AG09309 (cell line): ENCODE results near the gene MAPRE2.

Experiments
- DNase-seq: peaks from one replicate; pipeline ENCODE4 v3.0.0-alpha.2; 2010; ENCODE audit warnings: low read depth
- H3K4me3 ChIP-seq: 2 replicates; pipeline ENCODE4 v1.5.1; 2011; ENCODE audit warnings: mild to moderate bottlenecking, low read depth, low read length, moderate library complexity; ENCODE audit not compliant: control insufficient read depth
- TF ChIP-seq, protein P1 (sequence below): IDR thresholded peaks from 2 replicates; pipeline ENCODE4 v1.5.1; 2011; ENCODE audit warnings: mild to moderate bottlenecking, low read depth, low read length, inconsistent platforms; ENCODE audit not compliant: insufficient read depth, control insufficient read depth; ENCODE audit errors: missing control alignments

Gene MAPRE2

DNA sequence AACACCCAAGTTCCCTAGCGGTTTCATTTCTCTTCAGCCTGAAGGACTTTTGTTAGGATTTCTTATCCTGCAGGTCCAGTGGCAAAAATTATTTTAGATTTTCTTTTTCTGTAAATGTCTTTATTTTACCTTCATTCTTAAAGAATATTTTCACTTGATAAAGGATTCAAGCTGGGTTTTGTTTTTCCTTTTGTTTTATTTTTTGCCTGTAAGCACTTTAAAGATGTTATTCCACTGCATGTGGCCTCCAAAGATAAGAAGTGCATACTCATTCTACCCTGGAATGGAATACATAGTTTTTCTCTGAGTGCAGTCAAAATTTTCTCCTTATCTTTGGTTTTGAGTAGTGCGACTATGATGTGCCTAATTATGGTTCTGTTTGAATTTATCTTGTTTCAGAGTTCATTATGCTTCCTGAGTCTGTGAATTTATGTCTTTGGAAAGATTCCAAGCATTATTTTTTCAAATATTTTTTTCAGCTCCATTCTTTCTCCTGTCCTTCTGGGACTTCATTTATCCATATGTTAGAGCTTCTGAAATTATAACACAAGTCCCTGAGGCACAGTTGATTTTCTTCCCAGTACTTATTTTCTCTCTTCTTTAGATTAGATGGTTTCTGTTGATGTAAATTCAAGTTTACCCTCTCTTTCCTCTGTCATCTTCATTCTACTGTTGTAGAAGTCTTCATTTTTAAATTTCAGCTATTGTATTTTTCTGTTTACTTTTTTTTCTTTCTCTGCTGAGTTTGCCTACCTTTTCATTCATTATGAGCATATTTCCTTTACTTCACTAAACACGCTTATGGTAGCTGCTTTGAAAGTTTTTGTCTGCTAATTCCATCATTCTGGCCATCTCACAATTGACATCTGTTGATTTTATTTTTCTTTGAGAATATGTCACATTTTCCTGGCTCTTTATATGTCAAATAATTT lies 69.6 kb downstream of the MAPRE2 start:
- DNase-seq, result no peak
- TF ChIP-seq, protein P1, sequence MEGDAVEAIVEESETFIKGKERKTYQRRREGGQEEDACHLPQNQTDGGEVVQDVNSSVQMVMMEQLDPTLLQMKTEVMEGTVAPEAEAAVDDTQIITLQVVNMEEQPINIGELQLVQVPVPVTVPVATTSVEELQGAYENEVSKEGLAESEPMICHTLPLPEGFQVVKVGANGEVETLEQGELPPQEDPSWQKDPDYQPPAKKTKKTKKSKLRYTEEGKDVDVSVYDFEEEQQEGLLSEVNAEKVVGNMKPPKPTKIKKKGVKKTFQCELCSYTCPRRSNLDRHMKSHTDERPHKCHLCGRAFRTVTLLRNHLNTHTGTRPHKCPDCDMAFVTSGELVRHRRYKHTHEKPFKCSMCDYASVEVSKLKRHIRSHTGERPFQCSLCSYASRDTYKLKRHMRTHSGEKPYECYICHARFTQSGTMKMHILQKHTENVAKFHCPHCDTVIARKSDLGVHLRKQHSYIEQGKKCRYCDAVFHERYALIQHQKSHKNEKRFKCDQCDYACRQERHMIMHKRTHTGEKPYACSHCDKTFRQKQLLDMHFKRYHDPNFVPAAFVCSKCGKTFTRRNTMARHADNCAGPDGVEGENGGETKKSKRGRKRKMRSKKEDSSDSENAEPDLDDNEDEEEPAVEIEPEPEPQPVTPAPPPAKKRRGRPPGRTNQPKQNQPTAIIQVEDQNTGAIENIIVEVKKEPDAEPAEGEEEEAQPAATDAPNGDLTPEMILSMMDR, result no peak
- H3K4me3 ChIP-seq, result no peak overlapping the region

GRCh38 chr18:35112696-35113095 lies 71.5 kb downstream of the MAPRE2 start:
- H3K4me3 ChIP-seq, result no peak overlapping the region
- DNase-seq, result no peak
- TF ChIP-seq, protein P1, result no peak

GRCh38 chr18:35114305-35114704 lies 73.1 kb downstream of the MAPRE2 start:
- no peak for DNase-seq
- TF ChIP-seq, protein P1, result no peak
- no peak overlapping the region for H3K4me3 ChIP-seq

- DNase-seq, result peak; percentile 8
- H3K4me3 ChIP-seq, result no peak overlapping the region
- TF ChIP-seq, protein P1, result no peak
Observed at GRCh38 chr18:35116784-35117318, 75.6 kb downstream of the MAPRE2 start.

GRCh38 chr18:35117372-35117771 lies 76.2 kb downstream of the MAPRE2 start:
- H3K4me3 ChIP-seq, result no peak overlapping the region
- TF ChIP-seq, protein P1, result no peak
- no peak for DNase-seq

GRCh38 chr18:35117951-35118411 lies 76.8 kb downstream of the MAPRE2 start:
- peak overlapping the region; percentile 8; the same call in 1 of the 2 replicates for H3K4me3 ChIP-seq
- peak; percentile 24 for DNase-seq
- TF ChIP-seq, protein P1, result no peak
